Skeletal muscle satellite cell (primary cell): ENCODE results near the gene GRM3. TPM values are rescaled to one million over a fixed set of nuclear protein-coding genes. Genes with fewer than 3 reads are reported as not detected.
"Not testable (repeated sequence)": the region's sequence is repeated elsewhere in the genome, so short reads cannot be mapped to it uniquely, and the experiment has no call there.

Experiments used
- H3K27me3 ChIP-seq: 2 replicates; pipeline ENCODE4 v1.7.0; 2013; ENCODE audit warnings: low read length; ENCODE audit not compliant: control insufficient read depth, insufficient read depth
- H3K36me3 ChIP-seq: 2 replicates; pipeline ENCODE4 v1.7.0; 2013; ENCODE audit warnings: mild to moderate bottlenecking, control low read depth, low read length; ENCODE audit not compliant: insufficient read depth
- H3K4me1 ChIP-seq: 2 replicates; pipeline ENCODE4 v1.7.0; 2013; ENCODE audit warnings: low read length; ENCODE audit not compliant: control insufficient read depth, insufficient read depth
- H3K4me2 ChIP-seq: 2 replicates; pipeline ENCODE4 v1.7.0; 2013; ENCODE audit warnings: mild to moderate bottlenecking, low read length
- H3K4me3 ChIP-seq: 2 replicates; pipeline ENCODE4 v1.7.0; 2013; ENCODE audit warnings: low read length
- H3K9ac ChIP-seq: 2 replicates; pipeline ENCODE4 v1.7.0; 2013; ENCODE audit warnings: mild to moderate bottlenecking, low read depth, low read length, moderate library complexity
- H3K9me3 ChIP-seq: replicated peaks from 2 replicates; pipeline ENCODE4 v1.7.0; 2013; ENCODE audit warnings: mild to moderate bottlenecking, control low read depth, low read length
- total RNA-seq: library from RNA; depleted of rRNA; stranded (reverse); fragments of >200 nt; gene quantifications from 2 replicates; pipeline ENCODE4 v1.2.3, GENCODE V29; 2012; rRNA removed

GRM3 gene
- not detected in 2 replicates for total RNA-seq

- Histone ChIP-seq H3K27me3 (peaks cover 5% of the 10 kb centered on the region), H3K4me3 (no peak within 1 kb of the TSS), H3K4me1 (no peaks in the 10 kb centered on the region), H3K4me2 (no peak within 1 kb of the TSS), H3K9ac (no peak within 1 kb of the TSS), H3K36me3 (no peaks in the 10 kb centered on the region), H3K9me3 (no peaks in the 10 kb centered on the region)
Measured at GRCh38 chr7:86643561-86644281, at the start of gene GRM3. TSS of gene GRM3 (plus strand) at chr7:86643909. CDS start at chr7:86765146, 121,237 bp downstream.

- H3K4me3 ChIP-seq = no peak overlapping the region
- no peak overlapping the region for H3K4me2 ChIP-seq
- peaks cover 10% of the 10 kb centered on the region for H3K9me3 ChIP-seq
- no peaks in the 10 kb centered on the region for H3K27me3 ChIP-seq
- no peak overlapping the region for H3K9ac ChIP-seq
- H3K36me3 ChIP-seq = no peaks in the 10 kb centered on the region
- no peaks in the 10 kb centered on the region for H3K4me1 ChIP-seq
Measured at GRCh38 chr7:86598311-86598710, 45.4 kb upstream of the GRM3 start.

- Histone ChIP-seq H3K36me3 (no peaks in the 10 kb centered on the region), H3K4me1 (no peaks in the 10 kb centered on the region), H3K9me3 (peaks cover 10% of the 10 kb centered on the region), H3K9ac (no peak overlapping the region), H3K4me2 (no peak overlapping the region), H3K4me3 (no peak overlapping the region), H3K27me3 (no peaks in the 10 kb centered on the region)
Measured at GRCh38 chr7:86598721-86599120, 45.0 kb upstream of the GRM3 start.

- Histone ChIP-seq H3K4me1 (no peaks in the 10 kb centered on the region), H3K36me3 (no peaks in the 10 kb centered on the region), H3K4me3 (no peak overlapping the region), H3K9me3 (peaks cover 10% of the 10 kb centered on the region), H3K4me2 (no peak overlapping the region), H3K9ac (no peak overlapping the region), H3K27me3 (no peaks in the 10 kb centered on the region)
Measured at GRCh38 chr7:86600506-86601290, 43.0 kb upstream of the GRM3 start.

GRCh38 chr7:86615711-86616110 lies 28.0 kb upstream of the GRM3 start:
- H3K27me3 ChIP-seq, H3K9ac ChIP-seq, H3K4me2 ChIP-seq, H3K4me3 ChIP-seq, H3K9me3 ChIP-seq, H3K4me1 ChIP-seq, H3K36me3 ChIP-seq: not testable (repeated sequence)

- peaks cover 5% of the 10 kb centered on the region for H3K27me3 ChIP-seq
- H3K4me2 ChIP-seq = no peak overlapping the region
- H3K4me1 ChIP-seq = no peaks in the 10 kb centered on the region
- H3K9ac ChIP-seq = no peak overlapping the region
- no peak overlapping the region for H3K4me3 ChIP-seq
- no peaks in the 10 kb centered on the region for H3K9me3 ChIP-seq
- no peaks in the 10 kb centered on the region for H3K36me3 ChIP-seq
Measured at GRCh38 chr7:86644282-86645224, 844 bp downstream of the GRM3 start.

- H3K9ac ChIP-seq = no peak overlapping the region
- H3K27me3 ChIP-seq = peaks cover 5% of the 10 kb centered on the region
- H3K9me3 ChIP-seq = no peaks in the 10 kb centered on the region
- no peaks in the 10 kb centered on the region for H3K4me1 ChIP-seq
- H3K4me3 ChIP-seq = no peak overlapping the region
- H3K36me3 ChIP-seq = no peaks in the 10 kb centered on the region
- no peak overlapping the region for H3K4me2 ChIP-seq
Measured at GRCh38 chr7:86645225-86645608, 1.5 kb downstream of the GRM3 start.

- H3K9ac ChIP-seq = no peak overlapping the region
- no peaks in the 10 kb centered on the region for H3K36me3 ChIP-seq
- peaks cover 5% of the 10 kb centered on the region for H3K27me3 ChIP-seq
- H3K4me1 ChIP-seq = no peaks in the 10 kb centered on the region
- no peaks in the 10 kb centered on the region for H3K9me3 ChIP-seq
- no peak overlapping the region for H3K4me2 ChIP-seq
- H3K4me3 ChIP-seq = no peak overlapping the region
Measured at GRCh38 chr7:86645676-86646276, 2.1 kb downstream of the GRM3 start.

- Histone ChIP-seq H3K36me3 (no peaks in the 10 kb centered on the region), H3K4me3 (no peak overlapping the region), H3K27me3 (peaks cover 5% of the 10 kb centered on the region), H3K9me3 (no peaks in the 10 kb centered on the region), H3K4me2 (no peak overlapping the region), H3K9ac (no peak overlapping the region), H3K4me1 (no peaks in the 10 kb centered on the region)
Measured at GRCh38 chr7:86647385-86648094, 3.8 kb downstream of the GRM3 start.

GRCh38 chr7:86648169-86648568 lies 4.5 kb downstream of the GRM3 start:
- Histone ChIP-seq H3K9me3 (no peaks in the 10 kb centered on the region), H3K4me1 (no peaks in the 10 kb centered on the region), H3K27me3 (peaks cover 5% of the 10 kb centered on the region), H3K4me3 (no peak overlapping the region), H3K9ac (no peak overlapping the region), H3K4me2 (no peak overlapping the region), H3K36me3 (no peaks in the 10 kb centered on the region)
